ENCODE results near the gene RPS27A. TPM values are rescaled to one million over a fixed set of nuclear protein-coding genes. Genes with fewer than 3 reads are reported as not detected.

The RPS27A gene
- total and polyA plus RNA-seq, 9 of the 15 experiments (the other 6 are each of a cell fraction or from before 2014, with no cell fraction given) = 1,383 to 3,282 (median 2,242) TPM

GRCh38 chr2:55232084-55232862, at the start of gene RPS27A, which contains the start of gene CLHC1 (continued):
- TF ChIP-seq CHD4 (IDR thresholded peaks at IDR 0.05; ENCODE audit: insufficient read depth, insufficient replicate concordance, low read depth, low read length, poor library complexity, severe bottlenecking) (no peak), SREBF2 (CRISPR knock-in tag; IDR thresholded peaks at IDR 0.05) (no peak), TRIM24 (IDR thresholded peaks at IDR 0.05) (no peak), ZNF407 (IDR thresholded peaks at IDR 0.05; ENCODE audit: low read depth) (peak; percentile 52; the same call in 1 of the 2 replicates), ELF2 (CRISPR knock-in tag; IDR thresholded peaks at IDR 0.05) (no peak; the same call in 1 of the 2 replicates), VEZF1 (CRISPR knock-in tag; IDR thresholded peaks at IDR 0.05) (peak; percentile 85), ARID3B (CRISPR knock-in tag; IDR thresholded peaks at IDR 0.05; ENCODE audit: borderline replicate concordance) (no peak), CHD1 (IDR thresholded peaks at IDR 0.05; ENCODE audit: low read length) (no peak), ELF1 (tag; IDR thresholded peaks at IDR 0.05) (peak; percentile 98), ZNF324 (CRISPR knock-in tag; IDR thresholded peaks at IDR 0.05) (no peak), ZNF511 (CRISPR knock-in tag; IDR thresholded peaks at IDR 0.05) (no peak; the same call in 1 of the 2 replicates), NONO (IDR thresholded peaks at IDR 0.05; ENCODE audit: low read depth in 2 of 2, low read length in 1 of 2) (no peak), POLR2AphosphoS5 (IDR thresholded peaks at IDR 0.05; ENCODE audit: control insufficient read depth, insufficient read depth, low read depth, low read length) (peak; percentile 94), RCOR1 (IDR thresholded peaks at IDR 0.05; ENCODE audit: borderline replicate concordance in 1 of 2, low read depth in 2 of 2, low read length in 2 of 2) (peak in 1 of 2 experiments; percentile 70; a peak in 2 of 4 replicates), LARP7 (IDR thresholded peaks at IDR 0.05) (no peak)
